Esophagus squamous epithelium (tissue), 5 donors: ENCODE data around the gene AGBL1. TPM values are rescaled to one million over a fixed set of nuclear protein-coding genes. Genes with fewer than 3 reads are reported as not detected.

Experiments
- DNase-seq: peaks from one replicate; lab custom pipeline; 2025; lab: John Stamatoyannopoulos, UW
- H3K27ac ChIP-seq, 4 donors: fragments of 200-600 bp; sonication (generic); one replicate each; pipeline ENCODE4 v1.5.1; 2016 to 2019; ENCODE audit warnings: mild to moderate bottlenecking in 1 of 4
- H3K27me3 ChIP-seq, 4 donors: fragments of 200-600 bp; sonication (generic); 1 replicate in 3 of 4; 2 replicates in 1 of 4; pipeline versions ENCODE4 v1.5.1 to v1.6.0; 2017 to 2021; ENCODE audit warnings: antibody characterized with exemption in 1 of 4
- H3K36me3 ChIP-seq, 3 donors: fragments of 200-600 bp; sonication (generic); one replicate each; pipeline ENCODE4 v1.5.1; 2016 to 2019
- H3K4me1 ChIP-seq, 3 donors: fragments of 200-600 bp; sonication (generic); one replicate each; pipeline ENCODE4 v1.5.1; 2017 to 2019
- H3K4me3 ChIP-seq, 4 donors: fragments of 200-600 bp; sonication (generic); 1 replicate in 3 of 4; 2 replicates in 1 of 4; pipeline ENCODE4 v1.5.1; 2016 to 2019; ENCODE audit warnings: mild to moderate bottlenecking in 2 of 4, moderate library complexity in 1 of 4
- H3K9me3 ChIP-seq, 3 donors: fragments of 200-600 bp; sonication (generic); one replicate each; pipeline ENCODE4 v1.5.1; 2016 to 2019
- POLR2A ChIP-seq, 4 donors: fragments of 450-650 bp; IDR thresholded peaks; one replicate each; pipeline ENCODE4 v1.6.1; 2017; ENCODE audit warnings: antibody characterized with exemption in 4 of 4, mild to moderate bottlenecking in 4 of 4, moderate library complexity in 3 of 4
- WGBS, 2 donors: methylation state at CpG; one replicate each; pipeline ENCODE4 v1.1.5; 2018; 5-methylcytosine and 5-hydroxymethylcytosine counted together
- intact Hi-C: fragments of 100-400 bp; cut with DNase I; formaldehyde crosslinking; loops from one replicate; pipeline ENCODE4 v1.15.0; 2022
- total RNA-seq, 4 donors: library from RNA; depleted of rRNA; stranded (reverse); fragments of >200 nt; gene quantifications; one replicate each; pipeline ENCODE4 v1.1.0, GENCODE V29; 2016
- TF ChIP-seq, protein P1 (sequence below), 6 experiments: fragments of 450-650 bp in 4 of 6; fragments of 200-600 bp in 2 of 6; sonication (generic) in 2 of 6; IDR thresholded peaks; one replicate each; pipeline ENCODE4 v1.5.1; 2016 to 2019; ENCODE audit warnings: antibody characterized with exemption in 6 of 6, mild to moderate bottlenecking in 4 of 6, moderate library complexity in 4 of 6
- donor health status: DM: yes; HTN: yes; CAD: no.

The AGBL1 gene
- total RNA-seq, 4 donors from 2014 or later = 0.11 to 0.21 (median 0.19) TPM; not detected in 1

DNA sequence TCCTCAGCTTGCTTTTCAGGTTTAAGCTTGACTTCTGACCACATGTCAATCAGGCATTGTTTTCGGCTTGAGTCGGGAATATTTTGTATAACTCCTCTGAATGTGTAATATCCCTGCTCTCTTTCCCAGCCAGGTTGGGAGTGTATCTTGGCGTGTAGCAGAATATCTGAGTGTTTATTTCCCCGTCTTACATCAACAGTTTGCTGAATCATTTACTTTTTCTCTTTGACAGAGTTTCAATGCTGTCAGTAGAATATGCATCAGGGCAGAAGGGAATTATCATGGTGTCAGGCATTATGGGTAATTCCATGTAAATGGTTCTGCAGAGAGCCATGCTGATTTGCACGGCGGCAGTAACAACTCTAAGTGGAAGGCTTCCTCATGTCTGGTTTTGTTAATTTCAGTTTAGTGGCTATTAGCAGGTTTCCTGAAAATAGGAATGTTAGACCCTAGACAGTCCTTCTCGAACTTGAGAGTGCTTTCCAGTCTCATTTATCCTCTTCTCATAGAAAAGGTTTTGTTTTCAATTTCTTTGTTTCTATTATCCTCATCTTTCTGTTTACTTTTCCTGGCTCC is 566.3 kb downstream of the AGBL1 start:
- intact Hi-C loops = no loop called here
- DNase-seq = no peak
- TF ChIP-seq POLR2A (IDR thresholded peaks at IDR 0.05) = no peak
- TF ChIP-seq, protein P1, sequence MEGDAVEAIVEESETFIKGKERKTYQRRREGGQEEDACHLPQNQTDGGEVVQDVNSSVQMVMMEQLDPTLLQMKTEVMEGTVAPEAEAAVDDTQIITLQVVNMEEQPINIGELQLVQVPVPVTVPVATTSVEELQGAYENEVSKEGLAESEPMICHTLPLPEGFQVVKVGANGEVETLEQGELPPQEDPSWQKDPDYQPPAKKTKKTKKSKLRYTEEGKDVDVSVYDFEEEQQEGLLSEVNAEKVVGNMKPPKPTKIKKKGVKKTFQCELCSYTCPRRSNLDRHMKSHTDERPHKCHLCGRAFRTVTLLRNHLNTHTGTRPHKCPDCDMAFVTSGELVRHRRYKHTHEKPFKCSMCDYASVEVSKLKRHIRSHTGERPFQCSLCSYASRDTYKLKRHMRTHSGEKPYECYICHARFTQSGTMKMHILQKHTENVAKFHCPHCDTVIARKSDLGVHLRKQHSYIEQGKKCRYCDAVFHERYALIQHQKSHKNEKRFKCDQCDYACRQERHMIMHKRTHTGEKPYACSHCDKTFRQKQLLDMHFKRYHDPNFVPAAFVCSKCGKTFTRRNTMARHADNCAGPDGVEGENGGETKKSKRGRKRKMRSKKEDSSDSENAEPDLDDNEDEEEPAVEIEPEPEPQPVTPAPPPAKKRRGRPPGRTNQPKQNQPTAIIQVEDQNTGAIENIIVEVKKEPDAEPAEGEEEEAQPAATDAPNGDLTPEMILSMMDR (IDR thresholded peaks at IDR 0.05) = no peak
- H3K4me1 ChIP-seq = peaks cover 0 to 22% (median 5%) of the 10 kb centered on the region in 3 donors
- H3K9me3 ChIP-seq = no peaks in the 10 kb centered on the region
- no peaks in the 10 kb centered on the region for H3K36me3 ChIP-seq
- whole genome bisulfite sequencing, 2 donors = 29 to 49% methylated on average over 7 of the region's 7 CpGs
- H3K27ac ChIP-seq = peak overlapping the region; percentile 3 to 70 (median 53)
- no peaks in the 10 kb centered on the region for H3K27me3 ChIP-seq
- H3K4me3 ChIP-seq = peak overlapping the region in 1 of 4 donors; percentile 36

DNA sequence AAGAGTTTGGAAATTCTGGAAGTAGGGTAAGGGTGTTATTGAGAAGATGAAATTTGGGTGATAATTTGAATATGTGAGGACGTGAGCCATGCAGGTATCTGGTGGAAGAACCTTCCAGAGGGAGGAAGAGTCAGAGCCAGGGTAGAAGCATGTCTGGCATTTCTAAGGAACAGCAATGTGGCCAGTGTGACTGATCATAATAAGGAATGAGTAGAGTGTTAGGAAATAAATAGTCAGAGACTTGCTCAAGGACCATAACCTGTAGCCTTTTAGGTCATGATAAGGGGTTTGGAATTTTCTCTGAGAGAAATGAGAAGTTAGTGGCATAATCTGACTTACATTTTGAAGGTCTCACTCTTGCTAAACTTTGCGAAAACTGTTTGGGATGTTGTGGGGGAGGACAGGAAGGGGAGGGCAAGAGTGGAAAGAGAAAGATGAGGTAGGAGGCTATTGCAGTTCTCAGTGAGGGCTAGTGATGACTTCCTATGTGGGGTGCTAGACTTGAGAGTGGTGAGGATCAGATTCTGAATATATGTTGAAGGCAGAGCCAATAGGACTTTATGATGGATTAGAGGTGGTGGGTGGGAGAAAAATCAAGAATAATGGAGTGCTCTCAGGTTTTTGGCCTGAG is 568.3 kb downstream of the AGBL1 start:
- Histone ChIP-seq H3K4me1 (peaks cover 0 to 22% (median 5%) of the 10 kb centered on the region in 3 donors), H3K9me3 (no peaks in the 10 kb centered on the region), H3K36me3 (no peaks in the 10 kb centered on the region), H3K27me3 (no peaks in the 10 kb centered on the region), H3K27ac (no peak overlapping the region), H3K4me3 (no peak overlapping the region)
- TF ChIP-seq, protein P1 (IDR thresholded peaks at IDR 0.05) = no peak
- no peak for TF ChIP-seq POLR2A (IDR thresholded peaks at IDR 0.05)
- WGBS, 2 donors = 76 to 82% methylated on average over 2 of the region's 2 CpGs
- DNase-seq = no peak
- intact Hi-C loops = no loop called here

DNA sequence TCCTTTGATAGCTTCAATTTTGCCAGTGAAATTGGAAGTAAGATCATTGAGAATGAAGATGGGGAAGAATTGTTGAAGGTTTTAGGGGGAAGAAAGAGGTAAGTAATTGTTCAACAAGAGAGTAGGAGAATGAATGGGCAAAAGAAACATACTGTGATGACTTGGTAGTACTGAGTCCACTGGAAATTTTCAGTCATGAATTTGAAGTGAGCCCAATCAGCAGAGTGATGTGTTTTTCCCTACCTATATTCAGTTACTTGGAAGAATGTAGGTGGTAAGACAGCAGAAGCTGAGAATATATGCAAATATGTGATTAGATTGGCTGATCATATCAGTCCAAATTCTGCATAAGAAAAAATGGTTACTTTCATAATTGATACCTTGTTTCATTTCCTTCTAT is 569.6 kb downstream of the AGBL1 start:
- no peak for DNase-seq
- Histone ChIP-seq H3K4me3 (no peak overlapping the region), H3K27me3 (no peaks in the 10 kb centered on the region), H3K9me3 (no peaks in the 10 kb centered on the region), H3K27ac (no peak overlapping the region), H3K4me1 (peaks cover 0 to 22% (median 5%) of the 10 kb centered on the region in 3 donors), H3K36me3 (no peaks in the 10 kb centered on the region)
- TF ChIP-seq POLR2A (IDR thresholded peaks at IDR 0.05) = no peak
- TF ChIP-seq, protein P1 (IDR thresholded peaks at IDR 0.05) = no peak
- intact Hi-C loops = no loop called here

DNA sequence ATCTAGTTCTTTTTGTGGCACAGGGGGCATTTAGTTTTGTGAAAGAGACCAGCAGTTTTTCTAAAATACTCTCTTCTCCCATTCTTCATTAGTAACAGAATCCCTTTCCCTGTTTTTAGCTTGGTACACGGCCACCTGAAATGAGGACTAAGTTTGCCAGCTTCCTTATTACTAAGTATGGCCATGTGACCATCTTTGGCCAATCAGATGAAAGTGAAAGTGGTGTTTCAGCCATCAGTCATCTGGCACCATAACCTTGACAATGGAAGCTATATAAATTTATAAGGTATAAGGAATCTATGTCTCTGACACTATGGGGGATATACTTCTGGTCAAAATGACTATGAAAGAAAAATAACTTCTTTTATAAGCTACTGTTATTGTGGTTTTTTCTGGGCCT is 570.4 kb downstream of the AGBL1 start:
- WGBS, 2 donors = 31 to 39% methylated on average over 1 of the region's 1 CpG
- H3K36me3 ChIP-seq = no peaks in the 10 kb centered on the region
- no peak overlapping the region for H3K27ac ChIP-seq
- no peaks in the 10 kb centered on the region for H3K9me3 ChIP-seq
- intact Hi-C loops = no loop called here
- no peaks in the 10 kb centered on the region for H3K27me3 ChIP-seq
- H3K4me1 ChIP-seq = peaks cover 0 to 16% (median 5%) of the 10 kb centered on the region in 3 donors
- DNase-seq = no peak
- TF ChIP-seq POLR2A (IDR thresholded peaks at IDR 0.05) = no peak
- TF ChIP-seq, protein P1 (IDR thresholded peaks at IDR 0.05) = no peak
- H3K4me3 ChIP-seq = no peak overlapping the region

DNA sequence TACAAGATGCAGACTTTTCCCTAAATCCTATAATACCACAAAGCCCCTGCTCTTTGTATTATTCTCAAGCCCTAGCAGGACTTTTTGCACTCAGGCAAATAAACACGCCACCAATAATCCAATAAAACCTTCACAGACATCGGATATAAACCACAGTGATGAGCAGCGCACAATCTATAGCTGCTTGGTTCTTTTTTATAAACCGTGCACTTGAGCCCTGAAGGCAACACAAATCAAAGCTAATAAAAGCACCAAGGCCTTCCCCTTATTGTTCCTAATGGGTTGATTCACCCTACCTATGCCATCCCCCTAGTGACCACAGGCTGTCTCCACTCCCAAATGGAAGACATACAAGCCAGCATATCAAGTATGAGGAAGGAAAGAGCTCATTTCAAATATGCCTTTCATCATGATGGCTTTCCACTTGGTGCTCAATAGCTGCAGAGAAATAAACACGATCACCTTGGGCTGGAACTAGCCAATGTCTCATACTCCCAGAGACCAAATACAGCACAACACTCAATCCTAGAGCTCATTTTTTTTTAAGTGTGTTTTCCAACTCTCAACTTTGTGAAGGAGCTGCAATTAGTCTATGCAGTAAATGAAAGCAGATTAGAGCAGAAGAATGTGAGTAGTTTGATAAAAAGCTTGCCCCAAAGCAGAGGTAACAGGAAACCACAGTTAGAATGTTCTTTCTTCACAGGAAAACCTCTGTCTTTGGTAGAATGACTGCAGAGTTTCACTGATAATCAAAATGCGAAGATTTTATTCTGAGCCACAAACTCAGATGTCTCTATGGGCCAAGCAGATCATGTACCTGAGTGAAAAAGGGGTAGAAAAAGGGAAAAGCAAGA is 573.9 kb downstream of the AGBL1 start:
- H3K4me3 ChIP-seq = no peak overlapping the region
- TF ChIP-seq, protein P1 (IDR thresholded peaks at IDR 0.05) = no peak
- TF ChIP-seq POLR2A (IDR thresholded peaks at IDR 0.05) = no peak
- DNase-seq = no peak
- H3K27me3 ChIP-seq = no peaks in the 10 kb centered on the region
- intact Hi-C loops = no loop called here
- H3K27ac ChIP-seq = no peak overlapping the region
- H3K9me3 ChIP-seq = no peaks in the 10 kb centered on the region
- no peaks in the 10 kb centered on the region for H3K4me1 ChIP-seq
- no peaks in the 10 kb centered on the region for H3K36me3 ChIP-seq
- 75 to 76% methylated on average over 6 of the region's 6 CpGs for WGBS, 2 donors
